Omental fat pad (tissue), 4 donors: ENCODE data around the gene NUBP2. TPM values are rescaled to one million over a fixed set of nuclear protein-coding genes. Genes with fewer than 3 reads are reported as not detected.

ENCODE experiments used
- ATAC-seq: fragments of 150-250 bp; one replicate; pipeline ENCODE4 v1.9.1; 2016; ENCODE audit warnings: mild to moderate bottlenecking, moderate library complexity; ENCODE audit not compliant: low FRiP score
- DNase-seq: peaks from one replicate; pipeline ENCODE4 v3.0.0-alpha.2; 2019; ENCODE audit warnings: low spot score
- total RNA-seq, 4 donors: library from RNA; depleted of rRNA; stranded (reverse); fragments of >200 nt; gene quantifications; one replicate each; pipeline ENCODE4 v1.1.0, GENCODE V29; 2016
- TF ChIP-seq, protein P1 (sequence below), 3 donors: fragments of 450-650 bp; IDR thresholded peaks; one replicate each; pipeline ENCODE4 v1.5.1; 2016 to 2017; ENCODE audit warnings: antibody characterized with exemption in 3 of 3, mild to moderate bottlenecking in 3 of 3, moderate library complexity in 2 of 3

The NUBP2 gene
- total RNA-seq, 4 donors from 2014 or later, result 49.2 to 85.9 (median 60.2) TPM

DNA sequence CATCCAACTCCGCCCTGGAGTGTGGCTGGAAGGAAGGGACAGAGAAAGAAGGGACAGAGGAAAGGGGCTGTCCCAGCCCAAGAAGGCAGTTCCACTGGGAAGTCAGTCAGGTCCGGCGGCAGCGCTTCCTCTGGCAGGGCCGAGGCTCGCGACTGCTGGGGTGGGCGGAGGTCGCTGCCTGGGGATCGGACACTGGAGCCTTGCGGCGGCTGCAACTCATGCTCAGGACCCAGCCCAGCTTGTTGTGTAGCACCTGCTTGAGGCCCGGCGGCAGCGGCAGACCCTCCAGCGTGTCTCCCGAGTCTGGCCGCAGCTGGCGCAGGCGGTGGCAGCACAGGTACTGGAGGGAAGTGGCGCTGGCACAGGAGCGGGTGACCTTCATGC, 5.8 kb upstream of the NUBP2 start:
- TF ChIP-seq, protein P1, sequence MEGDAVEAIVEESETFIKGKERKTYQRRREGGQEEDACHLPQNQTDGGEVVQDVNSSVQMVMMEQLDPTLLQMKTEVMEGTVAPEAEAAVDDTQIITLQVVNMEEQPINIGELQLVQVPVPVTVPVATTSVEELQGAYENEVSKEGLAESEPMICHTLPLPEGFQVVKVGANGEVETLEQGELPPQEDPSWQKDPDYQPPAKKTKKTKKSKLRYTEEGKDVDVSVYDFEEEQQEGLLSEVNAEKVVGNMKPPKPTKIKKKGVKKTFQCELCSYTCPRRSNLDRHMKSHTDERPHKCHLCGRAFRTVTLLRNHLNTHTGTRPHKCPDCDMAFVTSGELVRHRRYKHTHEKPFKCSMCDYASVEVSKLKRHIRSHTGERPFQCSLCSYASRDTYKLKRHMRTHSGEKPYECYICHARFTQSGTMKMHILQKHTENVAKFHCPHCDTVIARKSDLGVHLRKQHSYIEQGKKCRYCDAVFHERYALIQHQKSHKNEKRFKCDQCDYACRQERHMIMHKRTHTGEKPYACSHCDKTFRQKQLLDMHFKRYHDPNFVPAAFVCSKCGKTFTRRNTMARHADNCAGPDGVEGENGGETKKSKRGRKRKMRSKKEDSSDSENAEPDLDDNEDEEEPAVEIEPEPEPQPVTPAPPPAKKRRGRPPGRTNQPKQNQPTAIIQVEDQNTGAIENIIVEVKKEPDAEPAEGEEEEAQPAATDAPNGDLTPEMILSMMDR (IDR thresholded peaks at IDR 0.05), result no peak
- no peak for DNase-seq
- ATAC-seq, result no peak

DNA sequence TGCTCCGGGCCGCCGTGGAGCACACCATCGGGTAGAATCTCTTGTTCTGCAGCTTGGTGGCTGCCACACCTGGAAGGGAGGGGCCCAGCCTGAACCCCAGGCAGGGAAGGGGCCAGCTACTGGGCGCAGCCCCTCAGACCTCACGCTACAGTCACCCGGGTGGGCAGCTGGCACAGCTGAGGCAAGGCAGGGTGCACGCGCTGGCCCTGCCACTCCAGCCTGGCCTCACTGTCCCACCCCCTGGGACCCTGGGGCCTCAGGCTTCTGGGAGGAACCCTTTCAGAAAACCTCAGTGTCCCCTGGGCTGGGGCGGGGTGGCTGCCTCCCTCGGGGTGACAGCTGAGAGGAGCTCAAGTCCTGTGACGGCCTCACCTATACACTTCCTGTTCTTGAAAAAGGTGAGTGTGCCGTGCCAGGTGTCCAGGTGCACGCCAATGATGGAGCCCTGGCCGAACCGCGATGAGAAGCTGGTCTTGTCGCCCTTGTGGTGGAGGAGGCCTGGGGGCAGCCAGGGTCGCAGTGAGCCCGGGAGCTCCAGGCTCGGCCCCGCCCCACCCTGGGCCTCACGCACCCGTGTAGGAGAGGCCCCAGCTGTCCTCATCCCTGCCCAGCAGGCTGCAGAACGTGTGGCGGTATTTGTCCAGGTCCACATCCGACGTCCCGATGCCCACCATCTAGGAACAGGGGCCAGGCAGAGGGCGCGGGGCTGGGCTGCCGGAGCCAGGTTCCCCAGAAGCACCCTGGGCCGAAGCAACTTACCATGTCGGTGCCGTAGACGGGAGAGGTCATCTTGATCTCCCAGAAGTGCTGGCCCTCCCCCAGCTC, 5.2 kb upstream of the NUBP2 start:
- ATAC-seq (no peak), DNase-seq (no peak)
- TF ChIP-seq, protein P1 (IDR thresholded peaks at IDR 0.05), result no peak

DNA sequence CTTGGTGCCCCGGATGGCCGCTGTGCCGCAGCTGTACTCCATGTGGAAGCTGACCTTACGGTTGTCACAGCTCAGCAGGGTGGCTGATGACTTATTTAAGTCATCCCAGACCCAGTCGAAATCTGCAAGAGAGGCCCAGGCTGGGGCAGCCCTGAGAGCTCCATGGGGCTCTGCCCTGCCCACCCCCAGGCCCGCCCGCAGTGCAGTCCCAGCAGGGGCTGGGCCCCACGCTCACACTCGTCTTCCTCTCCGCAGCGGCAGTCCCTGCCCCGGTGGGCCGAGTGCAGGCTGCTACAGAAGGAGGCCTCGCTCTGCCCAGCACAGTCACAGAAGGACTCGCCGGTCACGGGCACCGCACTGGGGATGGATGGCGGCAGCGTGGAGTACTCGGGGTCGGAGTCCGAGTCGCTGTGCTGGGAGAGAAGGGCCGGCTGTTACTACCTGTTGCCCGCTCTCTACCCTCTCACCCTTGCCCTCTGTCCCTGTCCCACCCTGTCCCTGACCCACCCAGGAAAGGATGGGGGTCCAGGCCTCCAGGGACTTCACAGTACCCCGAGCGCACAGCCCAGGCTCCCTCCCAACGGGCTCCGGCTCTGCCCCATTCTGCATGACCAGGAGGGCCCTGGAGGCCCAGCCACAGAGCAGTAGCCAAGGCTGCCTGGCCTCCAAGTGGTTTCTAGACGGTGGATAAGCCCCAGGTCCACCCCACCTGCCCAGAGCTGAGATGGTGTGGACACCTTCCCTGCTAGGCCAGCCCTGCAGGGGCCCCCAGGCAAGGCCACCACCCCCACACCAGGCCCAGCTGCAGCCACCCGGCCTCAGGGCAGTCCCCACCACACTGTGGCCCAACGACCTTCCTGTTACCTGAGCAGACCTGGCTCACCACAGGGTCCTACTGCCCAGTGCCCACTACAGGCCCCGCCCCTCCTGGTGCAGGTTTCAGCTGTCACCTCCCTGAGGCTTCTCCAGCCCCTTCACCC, 4.3 kb upstream of the NUBP2 start:
- DNase-seq (no peak), ATAC-seq (no peak)
- TF ChIP-seq, protein P1 (IDR thresholded peaks at IDR 0.05), result no peak

DNA sequence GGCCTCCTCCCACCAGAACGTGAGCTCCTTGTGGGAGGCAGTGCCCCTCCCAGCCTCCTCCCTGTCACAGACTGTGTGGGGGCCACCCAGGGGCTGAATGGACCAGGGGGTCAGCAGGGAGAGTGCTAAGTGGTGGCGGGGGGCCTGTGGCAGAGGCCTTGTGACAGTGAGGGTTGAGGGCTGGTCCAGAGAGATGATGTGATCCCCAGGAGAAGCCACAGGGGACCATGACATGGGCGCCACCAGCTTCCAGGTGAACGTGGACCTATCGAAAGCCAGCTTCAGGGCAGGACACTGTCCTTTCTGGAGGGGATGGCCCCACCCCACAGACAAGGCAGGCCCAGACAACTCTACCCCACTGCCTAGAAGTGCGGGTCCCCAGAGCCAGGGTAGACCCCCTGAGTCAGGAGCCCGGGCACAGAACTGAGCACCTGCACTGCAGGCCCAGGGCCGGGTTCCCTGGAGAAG, 3.5 kb upstream of the NUBP2 start:
- ATAC-seq, result no peak
- TF ChIP-seq, protein P1 (IDR thresholded peaks at IDR 0.05), result no peak

DNA sequence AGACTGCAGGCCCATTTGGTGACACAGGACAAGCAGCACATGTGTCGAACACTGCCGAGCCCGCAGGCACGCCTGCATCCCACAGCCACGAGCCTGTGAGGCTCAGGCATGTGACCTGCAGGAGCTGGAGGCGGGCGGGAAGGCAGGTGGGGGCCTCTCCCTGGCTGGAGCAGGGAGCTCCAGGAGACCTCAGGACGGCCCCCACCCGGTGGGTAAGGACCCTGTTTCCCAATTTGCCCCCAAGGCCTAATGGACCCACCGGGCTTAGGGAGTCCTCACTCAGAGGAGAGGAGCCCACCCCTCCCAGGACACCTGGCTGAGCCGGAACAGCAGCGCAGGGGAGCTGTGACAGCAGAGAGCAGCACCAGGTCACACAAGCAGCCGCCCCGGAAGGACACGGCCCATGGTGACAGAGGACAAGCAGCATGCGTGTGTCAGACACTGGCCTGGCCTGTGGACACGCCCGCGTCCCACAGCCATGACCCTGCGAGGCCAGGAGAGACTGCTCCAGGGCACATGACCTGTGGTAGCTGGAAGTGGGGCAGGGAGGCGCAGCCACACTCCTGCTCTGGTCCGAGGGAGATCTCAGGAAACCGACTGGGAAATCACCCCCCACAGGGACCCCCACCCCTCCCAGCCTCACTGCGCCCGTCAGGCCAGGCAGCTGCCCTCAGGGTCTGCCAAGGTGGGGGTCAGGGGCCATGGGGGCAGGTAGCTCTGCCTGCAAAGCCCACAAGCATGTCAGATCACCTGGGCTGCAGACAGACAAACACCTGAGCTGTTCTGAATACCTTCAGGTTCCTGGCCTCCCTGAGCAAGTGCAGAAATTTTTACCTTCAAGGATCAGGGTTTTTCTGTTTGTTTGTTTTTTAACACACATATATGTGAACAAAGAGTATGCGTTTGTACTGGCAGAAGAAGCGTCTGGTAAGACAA, 2.8 kb upstream of the NUBP2 start:
- DNase-seq (no peak), ATAC-seq (no peak)
- TF ChIP-seq, protein P1 (IDR thresholded peaks at IDR 0.05), result no peak

More for the DNA sequence above, 3.5 kb upstream of the NUBP2 start:
- DNase-seq, result no peak

DNA sequence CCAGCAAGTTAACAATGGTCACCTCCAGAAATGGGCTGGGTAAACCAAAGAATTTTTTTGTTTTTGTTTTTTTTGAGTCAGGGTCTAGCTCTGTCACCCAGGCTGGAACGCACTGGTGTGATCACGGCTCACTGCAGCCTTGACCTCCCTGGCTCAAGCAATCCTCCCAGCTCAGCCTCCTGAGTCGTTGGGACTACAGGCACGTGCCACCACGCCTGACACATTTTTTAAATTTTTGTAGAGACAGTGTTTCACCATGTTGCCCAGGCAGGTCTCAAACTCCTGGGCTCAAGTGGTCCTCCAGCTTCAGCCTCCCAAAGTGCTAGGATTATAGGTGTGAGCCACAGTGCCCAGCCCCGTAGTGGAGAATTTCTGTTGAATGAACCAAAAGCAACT, 2.1 kb upstream of the NUBP2 start:
- DNase-seq (no peak), ATAC-seq (no peak)
- TF ChIP-seq, protein P1 (IDR thresholded peaks at IDR 0.05), result no peak
